ENCODE data around the gene GPATCH4. TPM values are rescaled to one million over a fixed set of nuclear protein-coding genes. Genes with fewer than 3 reads are reported as not detected.

The GPATCH4 gene
- total RNA-seq, 4 donors from 2014 or later, result 14.1 to 49.2 (median 24.5) TPM

DNA sequence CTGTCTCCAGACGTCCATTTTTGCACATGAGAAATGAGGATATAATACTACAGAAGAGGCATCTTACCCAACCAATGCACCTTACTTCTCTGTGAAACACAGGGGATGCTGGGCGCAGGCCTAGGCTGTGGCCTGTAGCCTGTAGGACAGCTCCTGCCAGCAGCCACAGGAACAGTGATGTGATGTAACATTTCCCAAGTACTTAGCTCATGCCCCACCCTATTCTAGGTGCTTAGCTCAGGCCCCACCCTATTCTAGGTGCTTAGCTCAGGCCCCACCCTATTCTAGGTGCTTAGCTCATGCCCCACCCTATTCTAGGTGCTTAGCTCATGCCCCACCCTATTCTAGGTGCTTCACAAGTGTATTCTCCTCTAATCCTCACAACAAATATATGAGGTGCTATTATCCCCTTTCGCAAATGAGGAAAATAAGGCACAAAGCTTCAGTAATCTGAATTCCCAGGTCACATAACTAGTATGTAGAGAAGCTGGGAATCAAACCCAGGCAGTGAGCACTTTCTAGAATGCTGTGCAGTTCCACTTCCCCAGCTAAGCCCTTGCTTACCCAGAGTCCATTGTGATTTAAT is 14.3 kb downstream of the GPATCH4 start:
- no peak for DNase-seq
- H3K27me3 ChIP-seq, result no peaks in the 10 kb centered on the region
- no peak overlapping the region for H3K27ac ChIP-seq
- peaks cover 6% of the 10 kb centered on the region in 2 donors for H3K4me1 ChIP-seq
- TF ChIP-seq POLR2A (IDR thresholded peaks at IDR 0.05), result no peak
- TF ChIP-seq, protein P1, sequence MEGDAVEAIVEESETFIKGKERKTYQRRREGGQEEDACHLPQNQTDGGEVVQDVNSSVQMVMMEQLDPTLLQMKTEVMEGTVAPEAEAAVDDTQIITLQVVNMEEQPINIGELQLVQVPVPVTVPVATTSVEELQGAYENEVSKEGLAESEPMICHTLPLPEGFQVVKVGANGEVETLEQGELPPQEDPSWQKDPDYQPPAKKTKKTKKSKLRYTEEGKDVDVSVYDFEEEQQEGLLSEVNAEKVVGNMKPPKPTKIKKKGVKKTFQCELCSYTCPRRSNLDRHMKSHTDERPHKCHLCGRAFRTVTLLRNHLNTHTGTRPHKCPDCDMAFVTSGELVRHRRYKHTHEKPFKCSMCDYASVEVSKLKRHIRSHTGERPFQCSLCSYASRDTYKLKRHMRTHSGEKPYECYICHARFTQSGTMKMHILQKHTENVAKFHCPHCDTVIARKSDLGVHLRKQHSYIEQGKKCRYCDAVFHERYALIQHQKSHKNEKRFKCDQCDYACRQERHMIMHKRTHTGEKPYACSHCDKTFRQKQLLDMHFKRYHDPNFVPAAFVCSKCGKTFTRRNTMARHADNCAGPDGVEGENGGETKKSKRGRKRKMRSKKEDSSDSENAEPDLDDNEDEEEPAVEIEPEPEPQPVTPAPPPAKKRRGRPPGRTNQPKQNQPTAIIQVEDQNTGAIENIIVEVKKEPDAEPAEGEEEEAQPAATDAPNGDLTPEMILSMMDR (IDR thresholded peaks at IDR 0.05), result no peak
- no peaks in the 10 kb centered on the region for H3K9me3 ChIP-seq
- intact Hi-C loops (cut with DNase I), result no loop called here
- no peak overlapping the region for H3K4me3 ChIP-seq (replicated peaks in 1 of 3)
- H3K36me3 ChIP-seq, result no peaks in the 10 kb centered on the region
- WGBS, 2 donors, result 89 to 98% methylated on average over 3 of the region's 3 CpGs

DNA sequence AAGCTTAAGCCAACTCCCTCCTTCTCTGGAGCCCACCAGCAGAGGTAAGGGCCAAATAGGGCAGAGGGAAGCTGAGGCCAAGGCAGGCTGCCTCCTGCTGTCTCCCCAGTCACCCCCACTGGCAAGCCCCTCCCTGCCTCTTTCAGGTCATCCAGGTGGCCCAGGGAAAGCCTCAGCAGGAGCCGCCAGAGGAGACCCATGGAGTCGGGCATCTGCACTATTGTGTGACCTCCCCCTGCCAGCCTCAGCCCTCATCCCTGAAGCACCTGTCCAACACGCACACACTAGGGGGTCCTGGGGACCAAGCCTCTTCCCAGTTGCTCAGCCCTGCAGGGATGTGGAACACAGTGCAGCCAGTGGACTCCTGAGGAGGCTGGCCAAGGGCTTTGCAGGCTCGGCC is 15.0 kb downstream of the GPATCH4 start:
- Histone ChIP-seq H3K4me3 (replicated peaks in 1 of 3) (no peak overlapping the region), H3K27ac (no peak overlapping the region), H3K36me3 (no peaks in the 10 kb centered on the region), H3K4me1 (peaks cover 4 to 5% of the 10 kb centered on the region in 2 donors), H3K27me3 (no peaks in the 10 kb centered on the region), H3K9me3 (no peaks in the 10 kb centered on the region)
- TF ChIP-seq POLR2A (IDR thresholded peaks at IDR 0.05), result no peak
- TF ChIP-seq, protein P1 (IDR thresholded peaks at IDR 0.05), result no peak
- WGBS, 2 donors, result 71 to 72% methylated on average over 4 of the region's 4 CpGs
- DNase-seq, result no peak
- intact Hi-C loops (cut with DNase I), result no loop called here

DNA sequence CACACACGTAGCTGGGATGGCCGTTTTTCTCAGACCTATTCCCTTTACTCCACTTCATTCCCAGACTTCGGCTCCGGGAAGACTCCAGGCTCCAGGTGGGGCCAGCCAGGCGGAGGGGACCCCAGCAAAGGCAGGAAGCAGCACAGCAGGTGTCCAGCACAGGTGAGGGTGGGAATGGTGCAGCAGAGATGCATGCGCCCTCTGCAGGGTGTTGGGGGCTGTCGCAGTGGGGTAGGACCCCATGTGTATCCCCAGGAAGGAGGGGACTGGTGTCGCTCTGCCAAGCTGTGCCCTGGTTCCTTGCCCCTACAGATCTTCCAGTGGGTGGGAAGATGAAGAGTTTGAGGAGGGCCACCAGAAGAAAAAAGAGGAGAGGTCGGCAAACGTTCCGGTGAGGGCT is 16.5 kb downstream of the GPATCH4 start:
- no peaks in the 10 kb centered on the region for H3K9me3 ChIP-seq
- no peak for TF ChIP-seq POLR2A (IDR thresholded peaks at IDR 0.05)
- TF ChIP-seq, protein P1 (IDR thresholded peaks at IDR 0.05), result no peak
- no peaks in the 10 kb centered on the region for H3K36me3 ChIP-seq
- WGBS, 2 donors, result 41 to 45% methylated on average over 11 of the region's 11 CpGs
- DNase-seq, result no peak
- no peak overlapping the region for H3K27ac ChIP-seq
- H3K4me1 ChIP-seq, result no peaks in the 10 kb centered on the region
- intact Hi-C loops (cut with DNase I), result loop anchor here (5.0 kb wide), 1 partner anchor 72 kb away; no protein-coding TSS in a partner anchor
- H3K4me3 ChIP-seq (replicated peaks in 1 of 3), result no peak overlapping the region
- no peaks in the 10 kb centered on the region for H3K27me3 ChIP-seq

DNA sequence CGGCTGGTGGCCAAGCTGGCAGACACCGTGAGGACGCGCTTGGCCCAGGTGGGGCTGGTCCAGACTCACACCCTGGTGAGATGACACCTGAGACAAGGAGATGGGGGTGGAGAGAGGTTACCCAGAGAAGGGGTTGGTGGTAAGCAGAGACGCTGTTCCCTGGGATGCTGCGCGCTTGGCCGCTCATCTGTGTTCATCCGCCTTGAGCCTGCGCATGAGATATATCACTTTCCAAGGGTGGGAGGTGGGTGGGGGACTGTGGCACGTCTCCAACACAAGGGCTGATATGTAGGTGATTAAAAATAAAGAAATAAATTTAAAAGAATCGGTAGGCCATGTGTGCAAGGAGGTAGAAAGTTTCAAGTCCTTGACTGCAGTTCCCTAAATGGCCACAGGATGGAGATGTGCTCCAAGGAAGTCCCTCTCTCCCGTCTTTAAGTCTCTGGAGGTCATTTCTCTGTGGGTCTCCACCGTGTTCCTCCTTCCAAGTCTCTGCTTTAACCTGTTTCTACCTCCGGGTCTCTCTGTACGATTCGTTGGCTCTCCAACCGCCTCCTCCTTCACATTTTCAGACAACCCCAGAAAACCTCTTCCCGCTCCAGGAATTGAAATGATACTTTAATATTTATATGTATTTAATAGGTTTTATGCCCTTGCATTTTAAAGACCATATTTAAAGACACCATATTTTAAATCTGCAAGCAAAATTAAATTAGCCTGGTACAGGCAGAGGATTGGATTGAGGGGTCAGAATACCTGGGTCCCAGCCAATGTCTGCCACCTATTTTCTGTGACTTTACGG is 17.3 kb downstream of the GPATCH4 start:
- Histone ChIP-seq H3K27ac (no peak overlapping the region), H3K4me3 (replicated peaks in 1 of 3) (no peak overlapping the region), H3K4me1 (no peaks in the 10 kb centered on the region), H3K9me3 (no peaks in the 10 kb centered on the region), H3K36me3 (no peaks in the 10 kb centered on the region), H3K27me3 (no peaks in the 10 kb centered on the region)
- WGBS, 2 donors, result 40 to 42% methylated on average over 20 of the region's 20 CpGs
- DNase-seq, result peak; percentile 78 to 79
- intact Hi-C loops (cut with DNase I), result loop anchor here (5.0 kb wide), 1 partner anchor 73 kb away; no protein-coding TSS in a partner anchor
- TF ChIP-seq, protein P1 (IDR thresholded peaks at IDR 0.05), result peak; percentile 78 to 94 (median 87)
- TF ChIP-seq POLR2A (IDR thresholded peaks at IDR 0.05), result no peak
